NCI-H1436 treated with DMSO at 0.1 percent for 48 hours (cell line): Measurements from ENCODE around the gene NOVA2.

Source experiments
- DNase-seq: peaks from one replicate; lab custom pipeline; 2025; lab: John Stamatoyannopoulos, UW

NOVA2 gene

GRCh38 chr19:45962021-45962420 is 11.6 kb downstream of the NOVA2 start:
- no peak for DNase-seq

GRCh38 chr19:45960595-45961235 is 12.9 kb downstream of the NOVA2 start:
- no peak for DNase-seq

GRCh38 chr19:45959517-45960025 is 14.1 kb downstream of the NOVA2 start:
- no peak for DNase-seq

GRCh38 chr19:45958769-45959516 is 14.7 kb downstream of the NOVA2 start:
- DNase-seq, result no peak

GRCh38 chr19:45958320-45958719 is 15.3 kb downstream of the NOVA2 start:
- DNase-seq, result no peak

- DNase-seq, result no peak
Observed at GRCh38 chr19:45955905-45956608, 17.6 kb downstream of the NOVA2 start.

- DNase-seq, result no peak
Observed at GRCh38 chr19:45954156-45954555, 19.5 kb downstream of the NOVA2 start.

- no peak for DNase-seq
Observed at GRCh38 chr19:45953676-45954075, 20.0 kb downstream of the NOVA2 start.

GRCh38 chr19:45952686-45953505 is 20.8 kb downstream of the NOVA2 start:
- DNase-seq, result no peak

GRCh38 chr19:45952341-45952685 is 21.4 kb downstream of the NOVA2 start:
- no peak for DNase-seq

GRCh38 chr19:45947926-45948325 is 25.7 kb downstream of the NOVA2 start:
- DNase-seq, result no peak

- DNase-seq, result no peak
Observed at GRCh38 chr19:45940515-45940805, 33.2 kb downstream of the NOVA2 start.

GRCh38 chr19:45939792-45940514 is 33.7 kb downstream of the NOVA2 start:
- no peak for DNase-seq

- no peak for DNase-seq
Observed at GRCh38 chr19:45938733-45939319, 34.8 kb downstream of the NOVA2 start.

GRCh38 chr19:45935267-45935666 is 38.4 kb downstream of the NOVA2 start:
- no peak for DNase-seq

GRCh38 chr19:45934551-45935230 is 39.0 kb downstream of the NOVA2 start:
- DNase-seq, result no peak

GRCh38 chr19:45933759-45934158 is 39.9 kb downstream of the NOVA2 start:
- no peak for DNase-seq

GRCh38 chr19:45931055-45931454 is 42.6 kb downstream of the NOVA2 start:
- no peak for DNase-seq

GRCh38 chr19:45929247-45929646 is 44.4 kb downstream of the NOVA2 start:
- DNase-seq, result no peak

- peak; percentile 87 for DNase-seq
Observed at GRCh38 chr19:45927565-45928261, 46.0 kb downstream of the NOVA2 start.
